Measurements from ENCODE around the gene LRRC63. TPM values are rescaled to one million over a fixed set of nuclear protein-coding genes. Genes with fewer than 3 reads are reported as not detected.

Gene LRRC63
- total and polyA plus RNA-seq, 2 donors (not counting 3 experiments of a cell fraction or from before 2014, with no cell fraction given): 0.04 TPM; not detected in 1

DNA sequence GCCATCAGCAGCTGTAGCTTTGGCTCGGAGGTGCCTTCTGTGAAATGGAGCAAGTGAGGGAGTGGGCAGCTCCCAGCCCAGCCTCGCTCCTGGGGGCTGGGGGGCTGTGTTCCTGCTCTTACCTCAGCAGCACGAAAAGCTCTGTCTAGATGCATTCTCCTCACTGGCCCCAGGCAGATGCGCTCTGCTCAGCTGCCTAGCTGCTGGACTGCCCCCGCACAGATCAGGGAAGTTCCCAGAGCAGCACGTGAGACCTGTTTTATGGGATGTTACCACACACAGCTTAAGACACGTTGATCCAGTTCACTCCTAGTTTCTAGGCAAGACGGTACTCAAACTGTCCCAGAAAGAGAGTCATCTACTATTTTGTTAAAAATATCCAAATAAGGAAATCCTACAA lies 43.4 kb upstream of the LRRC63 start:
- FAIRE-seq: no peak
- Histone ChIP-seq H3K4me2 (ENCODE audit: insufficient read depth, low read length) (no peak overlapping the region), H4K20me1 (replicated peaks; ENCODE audit: control insufficient read depth, extremely low read depth, insufficient read depth, low read length) (no peaks in the 10 kb centered on the region), H3K9me1 (replicated peaks; ENCODE audit: control insufficient read depth, extremely low read depth, insufficient read depth, low read length) (no peaks in the 10 kb centered on the region), H3K27me3 (ENCODE audit: control insufficient read depth in 2 of 2, insufficient read depth in 2 of 2, low read length in 2 of 2) (peaks cover 12 to 27% of the 10 kb centered on the region in 2 experiments), H3K4me3 (replicated peaks in 1 of 3; ENCODE audit: insufficient read depth in 1 of 3, low read depth in 1 of 3, low read length in 3 of 3) (no peak overlapping the region), H3K4me1 (ENCODE audit: control insufficient read depth, extremely low read depth, insufficient read depth, low read length) (no peaks in the 10 kb centered on the region), H2AFZ (ENCODE audit: low read depth, low read length) (no peak overlapping the region), H3K79me2 (ENCODE audit: control insufficient read depth, insufficient read depth, low read length) (no peaks in the 10 kb centered on the region), H3K36me3 (ENCODE audit: control insufficient read depth in 2 of 2, extremely low read depth in 1 of 2, insufficient read depth in 2 of 2, low read length in 2 of 2) (no peaks in the 10 kb centered on the region), H3K9ac (replicated peaks; ENCODE audit: extremely low read depth, insufficient read depth, low read length) (no peak overlapping the region), H3K9me3 (replicated peaks; ENCODE audit: control insufficient read depth, insufficient read depth, low read length) (no peaks in the 10 kb centered on the region), H3K27ac (ENCODE audit: insufficient read depth, low read depth, low read length) (no peak overlapping the region)
- intact Hi-C loops (cut with micrococcal nuclease) (loop anchor here (10.0 kb wide), 1 partner anchor 556 kb away; no protein-coding TSS in a partner anchor), dilution Hi-C loops (cut with MboI; ENCODE audit: extremely low pct_ligation_motif_present, low sequenced_read_pairs) (no loop called here)
- BruUV-seq (replicated peaks): no TSS peak
- ChIA-PET CTCF (interaction anchor here (0.6 to 2.1 kb wide), 4 partner anchors 8 to 153 kb away, joined by 3 to 9 read pairs (median 6); no protein-coding TSS in a partner anchor), POLR2A (no interaction called here)
- DNase-seq (ENCODE audit: low read depth, low spot score): no peak
- TF ChIP-seq FOS (IDR thresholded peaks at IDR 0.05; ENCODE audit: borderline replicate concordance, insufficient read depth, low read length): no peak
- no peak for TF ChIP-seq GATA2 (IDR thresholded peaks at IDR 0.05; ENCODE audit: insufficient read depth, insufficient read length, low read depth, low read length)
- TF ChIP-seq POLR2AphosphoS5 (IDR thresholded peaks at IDR 0.05; ENCODE audit: insufficient read depth, low read depth, low read length): no peak

GRCh38 chr13:46168783-46169182 lies 42.9 kb upstream of the LRRC63 start:
- POLR2A ChIA-PET: no interaction called here

More at GRCh38 chr13:46168783-46169182, 42.9 kb upstream of the LRRC63 start:
- TF ChIP-seq POLR2A (IDR thresholded peaks at IDR 0.05; ENCODE audit: low read depth, low read length): no peak
- TF ChIP-seq, protein P1, sequence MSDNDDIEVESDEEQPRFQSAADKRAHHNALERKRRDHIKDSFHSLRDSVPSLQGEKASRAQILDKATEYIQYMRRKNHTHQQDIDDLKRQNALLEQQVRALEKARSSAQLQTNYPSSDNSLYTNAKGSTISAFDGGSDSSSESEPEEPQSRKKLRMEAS (IDR thresholded peaks at IDR 0.05; ENCODE audit: insufficient read depth, insufficient read length): no peak
- TF ChIP-seq POLR2AphosphoS5 (IDR thresholded peaks at IDR 0.05; ENCODE audit: insufficient read depth, low read depth, low read length): no peak
- TF ChIP-seq JUN (IDR thresholded peaks at IDR 0.05; ENCODE audit: borderline replicate concordance, insufficient read depth, insufficient read length, low read depth): no peak
- no peak for TF ChIP-seq EZH2 (IDR thresholded peaks at IDR 0.05; ENCODE audit: borderline replicate concordance, low read depth, low read length, severe bottlenecking)
- no peak overlapping the region for H3K9ac ChIP-seq (replicated peaks; ENCODE audit: extremely low read depth, insufficient read depth, low read length)
- H3K36me3 ChIP-seq (ENCODE audit: control insufficient read depth in 2 of 2, extremely low read depth in 1 of 2, insufficient read depth in 2 of 2, low read length in 2 of 2): no peaks in the 10 kb centered on the region
- no peaks in the 10 kb centered on the region for H3K4me1 ChIP-seq (ENCODE audit: control insufficient read depth, extremely low read depth, insufficient read depth, low read length)
- dilution Hi-C loops (cut with MboI; ENCODE audit: extremely low pct_ligation_motif_present, low sequenced_read_pairs) (no loop called here), intact Hi-C loops (cut with micrococcal nuclease) (loop anchor here (10.0 kb wide), 1 partner anchor 556 kb away; no protein-coding TSS in a partner anchor)
- BruUV-seq (replicated peaks): no TSS peak
- H3K4me2 ChIP-seq (ENCODE audit: insufficient read depth, low read length): no peak overlapping the region
- CTCF ChIA-PET: interaction anchor here (1.1 to 2.1 kb wide), 3 partner anchors 8 to 153 kb away, joined by 3 to 9 read pairs (median 7); no protein-coding TSS in a partner anchor
- H2AFZ ChIP-seq (ENCODE audit: low read depth, low read length): no peak overlapping the region
- FAIRE-seq (no peak), DNase-seq (ENCODE audit: low read depth, low spot score) (no peak)
- no peaks in the 10 kb centered on the region for H3K79me2 ChIP-seq (ENCODE audit: control insufficient read depth, insufficient read depth, low read length)
- no peak overlapping the region for H3K27ac ChIP-seq (ENCODE audit: insufficient read depth, low read depth, low read length)
- H3K4me3 ChIP-seq (replicated peaks in 1 of 3; ENCODE audit: insufficient read depth in 1 of 3, low read depth in 1 of 3, low read length in 3 of 3): no peak overlapping the region
- no peaks in the 10 kb centered on the region for H4K20me1 ChIP-seq (replicated peaks; ENCODE audit: control insufficient read depth, extremely low read depth, insufficient read depth, low read length)
- no peaks in the 10 kb centered on the region for H3K9me1 ChIP-seq (replicated peaks; ENCODE audit: control insufficient read depth, extremely low read depth, insufficient read depth, low read length)
- peaks cover 12 to 29% of the 10 kb centered on the region in 2 experiments for H3K27me3 ChIP-seq (ENCODE audit: control insufficient read depth in 2 of 2, insufficient read depth in 2 of 2, low read length in 2 of 2)
- H3K9me3 ChIP-seq (replicated peaks; ENCODE audit: control insufficient read depth, insufficient read depth, low read length): no peaks in the 10 kb centered on the region
